Sigmoid colon (tissue), 4 donors: ENCODE data around the gene LPIN2.

ENCODE experiments used
- POLR2AphosphoS5 ChIP-seq, 4 donors: sonication (generic); formaldehyde crosslinking; IDR thresholded peaks; one replicate each; pipeline ENCODE4 v1.6.1; 2017; ENCODE audit warnings: antibody characterized with exemption in 4 of 4
- TF ChIP-seq, protein P1 (sequence below), 4 experiments: fragments of 450-650 bp in 3 of 4; fragments of 200-600 bp in 1 of 4; IDR thresholded peaks; one replicate each; pipeline ENCODE4 v1.5.1; 2016 to 2019; ENCODE audit warnings: antibody characterized with exemption in 4 of 4, mild to moderate bottlenecking in 3 of 4, moderate library complexity in 2 of 4

GRCh38 chr18:3002732-3003131 lies 10.2 kb downstream of the LPIN2 start:
- no peak for TF ChIP-seq POLR2AphosphoS5 (IDR thresholded peaks at IDR 0.05)
- TF ChIP-seq, protein P1, sequence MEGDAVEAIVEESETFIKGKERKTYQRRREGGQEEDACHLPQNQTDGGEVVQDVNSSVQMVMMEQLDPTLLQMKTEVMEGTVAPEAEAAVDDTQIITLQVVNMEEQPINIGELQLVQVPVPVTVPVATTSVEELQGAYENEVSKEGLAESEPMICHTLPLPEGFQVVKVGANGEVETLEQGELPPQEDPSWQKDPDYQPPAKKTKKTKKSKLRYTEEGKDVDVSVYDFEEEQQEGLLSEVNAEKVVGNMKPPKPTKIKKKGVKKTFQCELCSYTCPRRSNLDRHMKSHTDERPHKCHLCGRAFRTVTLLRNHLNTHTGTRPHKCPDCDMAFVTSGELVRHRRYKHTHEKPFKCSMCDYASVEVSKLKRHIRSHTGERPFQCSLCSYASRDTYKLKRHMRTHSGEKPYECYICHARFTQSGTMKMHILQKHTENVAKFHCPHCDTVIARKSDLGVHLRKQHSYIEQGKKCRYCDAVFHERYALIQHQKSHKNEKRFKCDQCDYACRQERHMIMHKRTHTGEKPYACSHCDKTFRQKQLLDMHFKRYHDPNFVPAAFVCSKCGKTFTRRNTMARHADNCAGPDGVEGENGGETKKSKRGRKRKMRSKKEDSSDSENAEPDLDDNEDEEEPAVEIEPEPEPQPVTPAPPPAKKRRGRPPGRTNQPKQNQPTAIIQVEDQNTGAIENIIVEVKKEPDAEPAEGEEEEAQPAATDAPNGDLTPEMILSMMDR (IDR thresholded peaks at IDR 0.05), result no peak
